Measurements from ENCODE around the gene PACSIN2. TPM values are rescaled to one million over a fixed set of nuclear protein-coding genes. Genes with fewer than 3 reads are reported as not detected.

The PACSIN2 gene
- total RNA-seq, 2 donors from 2014 or later = 71.8 to 85.6 TPM

DNA sequence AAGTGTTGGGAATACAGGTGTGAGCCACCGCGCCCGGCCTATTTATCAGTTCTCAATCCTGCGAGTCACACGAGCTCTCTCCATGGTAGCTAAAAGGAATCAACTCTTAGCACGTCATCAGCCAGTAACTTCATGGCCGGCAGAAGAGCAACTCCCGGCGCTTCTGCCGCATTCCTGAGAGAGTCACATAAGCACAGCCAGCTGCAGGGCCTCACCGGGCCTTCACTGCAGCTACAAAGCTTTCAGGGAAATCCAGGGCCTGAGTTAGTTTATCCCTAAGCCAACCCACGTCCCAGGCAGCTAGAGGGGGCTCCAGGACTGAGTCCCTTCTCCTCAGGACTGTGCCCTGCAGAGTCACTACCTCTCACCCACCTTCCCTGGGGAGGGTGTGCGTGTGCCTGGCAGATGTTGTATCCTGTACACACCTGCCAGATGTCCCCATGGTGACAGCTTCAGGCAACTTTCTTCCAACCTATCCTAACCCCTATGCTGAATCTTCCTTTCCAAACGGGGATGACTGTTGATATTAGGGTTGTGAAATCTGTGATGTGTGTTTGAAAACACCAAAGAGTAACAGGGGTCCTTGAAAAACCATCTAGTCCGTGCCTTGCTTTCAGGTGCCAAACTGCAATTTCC is 112.0 kb downstream of the PACSIN2 start:
- no peak for DNase-seq (ENCODE audit: low spot score)
- intact Hi-C loops (cut with DNase I) = no loop called here

- intact Hi-C loops (cut with DNase I) = no loop called here
- DNase-seq (ENCODE audit: low spot score) = no peak
These were observed 113.0 kb downstream of the PACSIN2 start for GRCh38 chr22:42901790-42902508.

DNA sequence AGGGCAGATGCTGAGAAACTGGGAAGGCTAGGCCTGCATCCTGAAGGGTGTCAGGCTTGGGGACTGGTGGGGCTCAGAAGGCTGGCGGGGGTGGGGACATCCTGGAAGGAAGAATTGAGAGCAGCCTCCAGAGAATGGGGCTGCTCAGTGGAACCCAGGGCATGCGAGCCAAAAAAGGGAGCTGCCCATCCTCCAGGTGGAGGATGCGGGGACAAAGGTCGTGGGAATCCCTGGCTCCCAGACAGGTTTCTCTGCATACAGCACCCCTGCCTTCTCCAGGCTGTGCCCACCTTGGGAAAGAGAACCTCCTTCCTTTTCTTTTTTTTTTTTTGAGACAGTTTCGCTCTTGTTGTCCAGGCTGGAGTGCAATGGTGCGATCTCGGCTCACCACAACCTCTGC is 117.0 kb downstream of the PACSIN2 start:
- intact Hi-C loops (cut with DNase I) = no loop called here
- no peak for DNase-seq (ENCODE audit: low spot score)

DNA sequence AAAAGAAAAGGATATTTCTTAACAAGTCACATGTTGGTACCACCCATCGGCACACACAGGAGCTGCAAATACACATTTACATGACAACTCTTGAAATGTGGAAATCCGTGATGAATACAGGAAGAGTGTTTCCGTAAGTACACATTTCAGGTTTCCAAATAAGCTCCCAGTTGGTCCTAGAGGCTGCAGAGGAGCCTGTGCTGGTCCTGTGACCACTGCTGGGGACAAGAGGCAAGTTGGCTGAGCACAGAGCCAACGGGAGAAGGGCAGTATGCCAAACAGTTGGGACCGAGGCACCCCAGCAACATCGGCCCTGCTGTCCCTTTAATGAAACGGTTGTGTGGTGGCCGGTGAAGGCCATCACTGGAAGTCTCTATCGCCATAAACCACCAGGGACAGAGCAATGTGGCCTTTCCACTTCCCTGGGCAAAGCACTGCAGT is 119.4 kb downstream of the PACSIN2 start:
- intact Hi-C loops (cut with DNase I) = no loop called here
- no peak for DNase-seq (ENCODE audit: low spot score)

GRCh38 chr22:42895087-42895486 is 119.9 kb downstream of the PACSIN2 start:
- intact Hi-C loops (cut with DNase I) = no loop called here
- DNase-seq (ENCODE audit: low spot score) = no peak

- DNase-seq (ENCODE audit: low spot score) = no peak
- intact Hi-C loops (cut with DNase I) = no loop called here
These were observed 121.4 kb downstream of the PACSIN2 start for GRCh38 chr22:42893371-42894150.

- intact Hi-C loops (cut with DNase I) = no loop called here
- DNase-seq (ENCODE audit: low spot score) = no peak
These were observed 122.2 kb downstream of the PACSIN2 start for GRCh38 chr22:42892571-42893316.

DNA sequence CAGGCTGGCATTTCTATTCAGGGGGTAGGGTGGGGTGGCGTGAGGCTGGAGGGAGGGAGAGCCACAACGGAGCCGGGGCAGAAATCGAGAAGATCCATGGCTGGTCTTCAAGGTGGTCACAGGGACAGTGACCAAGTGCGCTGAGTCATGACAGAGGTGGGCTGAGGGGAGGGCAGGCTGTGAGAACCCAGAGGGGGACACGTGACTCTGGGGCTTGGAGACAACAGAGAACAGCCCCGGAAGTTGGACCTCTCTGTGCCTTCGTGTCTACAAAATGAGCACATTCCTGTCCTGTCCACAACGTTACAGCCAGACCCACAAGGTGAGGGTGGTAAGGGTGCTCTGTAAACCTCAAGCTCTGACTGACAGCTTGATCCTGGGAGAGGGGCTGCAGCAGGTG is 122.8 kb downstream of the PACSIN2 start:
- no peak for DNase-seq (ENCODE audit: low spot score)
- intact Hi-C loops (cut with DNase I) = no loop called here

DNA sequence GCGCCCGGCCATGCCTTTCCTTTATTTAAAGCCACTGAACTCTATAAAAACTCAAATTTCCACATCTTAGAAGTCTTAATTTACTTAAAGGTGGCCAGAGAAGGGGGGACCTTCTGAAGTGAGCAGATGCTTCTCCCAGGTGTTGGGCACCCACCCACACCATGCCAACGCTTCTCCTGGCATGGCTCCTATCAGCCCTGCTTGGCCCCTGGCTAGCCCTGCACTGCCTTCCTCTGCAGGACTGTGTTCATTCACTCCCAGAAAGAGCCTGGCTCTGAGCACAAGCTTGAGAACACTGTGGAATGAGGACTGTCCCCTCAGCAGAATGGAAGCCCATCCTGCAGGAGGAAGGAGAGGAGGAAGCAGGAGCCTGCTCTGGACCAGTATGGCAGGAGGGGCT is 123.3 kb downstream of the PACSIN2 start:
- intact Hi-C loops (cut with DNase I) = no loop called here
- DNase-seq (ENCODE audit: low spot score) = no peak

DNA sequence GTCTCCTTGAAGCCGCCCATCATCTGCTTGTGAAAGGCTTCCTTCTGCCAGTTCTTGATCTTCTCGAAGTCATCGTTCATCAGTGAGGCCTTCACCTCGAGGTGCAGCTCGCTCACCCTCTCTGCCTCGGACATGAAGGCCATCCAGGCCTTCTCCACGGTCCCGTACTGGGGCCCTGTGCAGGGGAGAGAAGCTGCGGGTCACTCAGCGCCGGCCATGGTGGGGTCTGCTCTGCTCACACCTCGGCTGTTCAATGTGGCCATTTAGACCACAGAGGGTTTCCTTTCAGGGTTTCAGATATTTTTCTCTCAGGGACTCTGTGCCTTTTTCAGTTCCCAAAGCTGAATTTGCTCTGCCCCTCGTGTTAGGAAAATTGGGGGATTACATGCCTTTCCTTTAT is 123.9 kb downstream of the PACSIN2 start:
- DNase-seq (ENCODE audit: low spot score) = no peak
- intact Hi-C loops (cut with DNase I) = no loop called here

DNA sequence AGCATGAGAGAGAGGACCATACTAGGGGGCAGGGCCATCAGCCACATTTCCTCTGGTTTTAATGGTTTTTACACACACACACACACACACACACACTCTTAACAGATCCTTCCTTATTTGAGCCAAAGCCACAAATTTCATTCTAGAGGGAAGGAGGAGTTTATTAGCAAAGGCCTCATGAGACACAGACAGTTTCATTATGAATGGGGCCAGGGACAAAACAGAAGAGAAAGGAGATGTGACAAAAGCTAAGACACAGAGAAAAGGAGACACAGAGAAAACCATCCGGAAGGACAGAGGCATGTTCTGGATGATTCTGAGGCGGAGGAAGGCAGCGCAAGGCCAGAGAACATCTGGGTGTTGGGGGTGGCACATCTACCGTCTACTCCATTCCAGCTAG is 125.6 kb downstream of the PACSIN2 start:
- no peak for DNase-seq (ENCODE audit: low spot score)
- intact Hi-C loops (cut with DNase I) = no loop called here

GRCh38 chr22:42887523-42888507 is 127.1 kb downstream of the PACSIN2 start:
- DNase-seq (ENCODE audit: low spot score) = no peak
- intact Hi-C loops (cut with DNase I) = no loop called here

GRCh38 chr22:42887120-42887519 is 127.8 kb downstream of the PACSIN2 start:
- no peak for DNase-seq (ENCODE audit: low spot score)
- intact Hi-C loops (cut with DNase I) = no loop called here

- no peak for DNase-seq (ENCODE audit: low spot score)
- intact Hi-C loops (cut with DNase I) = no loop called here
These were observed 129.5 kb downstream of the PACSIN2 start for GRCh38 chr22:42885446-42885845.

DNA sequence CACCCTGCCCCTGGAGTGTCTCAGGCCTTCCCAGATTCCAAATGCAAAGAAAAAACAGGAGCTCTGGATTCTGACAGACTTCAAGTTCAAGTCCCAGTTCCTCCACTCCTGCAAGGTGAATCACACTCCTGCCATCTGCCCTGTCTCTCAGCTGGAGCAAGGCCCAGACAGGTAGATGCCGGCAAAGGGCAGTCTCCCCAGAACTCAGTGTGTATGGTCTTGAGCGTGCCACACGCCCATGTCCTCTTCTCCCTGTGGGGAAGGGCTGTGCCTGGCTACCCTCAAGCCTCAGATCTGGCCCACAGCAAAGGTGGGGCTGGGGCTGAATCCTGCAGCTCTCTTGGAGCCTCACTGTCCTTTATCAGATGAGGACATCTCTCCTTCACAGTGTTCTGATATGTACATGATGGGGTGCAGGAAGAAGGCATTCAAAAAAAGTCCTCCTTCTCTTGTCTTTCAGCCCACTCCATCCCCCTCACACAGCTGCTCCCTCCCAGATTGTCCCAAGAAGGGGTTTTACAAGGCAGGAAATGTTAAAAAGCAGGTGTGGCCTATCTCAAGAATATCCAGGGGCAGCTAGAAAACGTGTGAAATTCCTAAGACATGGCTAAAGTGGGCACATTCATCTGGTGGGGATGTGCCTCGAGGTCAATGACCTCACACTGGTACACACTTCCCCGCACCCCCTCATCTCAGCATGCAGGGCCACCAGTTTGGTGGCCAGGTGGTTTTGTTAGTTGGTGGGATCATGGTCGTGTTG is 130.2 kb downstream of the PACSIN2 start:
- intact Hi-C loops (cut with DNase I) = no loop called here
- no peak for DNase-seq (ENCODE audit: low spot score)

- intact Hi-C loops (cut with DNase I) = no loop called here
- no peak for DNase-seq (ENCODE audit: low spot score)
These were observed 131.0 kb downstream of the PACSIN2 start for GRCh38 chr22:42883970-42884369.

DNA sequence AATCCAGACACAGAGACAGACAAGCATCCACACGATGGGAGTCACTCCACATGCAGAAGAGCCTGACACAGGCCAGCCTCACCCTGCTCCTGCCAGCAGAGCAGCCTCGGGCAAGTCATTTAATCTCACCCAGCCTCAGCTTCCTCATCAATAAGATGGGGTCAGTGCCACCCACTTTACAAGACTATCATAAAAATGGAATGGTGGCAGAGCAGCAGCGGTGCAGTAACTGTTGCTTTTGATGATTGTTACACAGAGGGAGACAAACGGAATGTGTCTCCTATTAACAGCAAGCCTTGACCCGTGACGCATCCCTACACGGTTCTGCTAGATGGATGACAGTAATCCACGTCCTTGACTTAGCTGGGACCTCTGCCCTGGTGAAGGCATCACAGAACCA is 131.8 kb downstream of the PACSIN2 start:
- intact Hi-C loops (cut with DNase I) = no loop called here
- no peak for DNase-seq (ENCODE audit: low spot score)

All from posterior vena cava (tissue), 2 donors.